ENCODE measurements around the gene UPK1A. TPM values are rescaled to one million over a fixed set of nuclear protein-coding genes. Genes with fewer than 3 reads are reported as not detected.
"Not testable (repeated sequence)": the region's sequence is repeated elsewhere in the genome, so short reads cannot be mapped to it uniquely, and the experiment has no call there.

Gene UPK1A
- polyA plus RNA-seq, 3 donors from 2014 or later: not detected

GRCh38 chr19:35720163-35720524, 53.8 kb downstream of the UPK1A start:
- no peak for DNase-seq
- peaks cover 0 to 14% (median 5%) of the 10 kb centered on the region in 3 donors for H3K36me3 Mint-ChIP-seq
- H3K9me3 Mint-ChIP-seq: no peaks in the 10 kb centered on the region
- peaks cover 0 to 3% (median 3%) of the 10 kb centered on the region in 3 donors for H3K27me3 Mint-ChIP-seq (ENCODE audit: low read depth in 3 of 3)
- peak overlapping the region in 2 of 6 donors; percentile 31 to 72 for H3K27ac Mint-ChIP-seq
- peak overlapping the region in 1 of 5 donors; percentile 22 for H3K4me3 Mint-ChIP-seq
- H3K4me1 Mint-ChIP-seq: peaks cover 30 to 32% of the 10 kb centered on the region in 2 donors

GRCh38 chr19:35720648-35721047, 54.3 kb downstream of the UPK1A start:
- H3K27ac Mint-ChIP-seq: no peak overlapping the region
- H3K4me3 Mint-ChIP-seq: no peak overlapping the region
- no peak for DNase-seq
- H3K4me1 Mint-ChIP-seq: peaks cover 30 to 32% of the 10 kb centered on the region in 2 donors
- H3K27me3 Mint-ChIP-seq (ENCODE audit: low read depth in 3 of 3): peaks cover 0 to 3% (median 3%) of the 10 kb centered on the region in 3 donors
- no peaks in the 10 kb centered on the region for H3K9me3 Mint-ChIP-seq
- H3K36me3 Mint-ChIP-seq: peaks cover 0 to 17% (median 5%) of the 10 kb centered on the region in 3 donors

GRCh38 chr19:35721374-35721773, 55.1 kb downstream of the UPK1A start:
- Mint-ChIP-seq H3K36me3 (peaks cover 0 to 24% (median 5%) of the 10 kb centered on the region in 3 donors), H3K9me3 (no peaks in the 10 kb centered on the region), H3K27me3 (ENCODE audit: low read depth in 3 of 3) (peaks cover 0 to 3% (median 1%) of the 10 kb centered on the region in 3 donors), H3K27ac (no peak overlapping the region), H3K4me3 (no peak overlapping the region), H3K4me1 (peaks cover 23 to 25% of the 10 kb centered on the region in 2 donors)
- no peak for DNase-seq

DNA sequence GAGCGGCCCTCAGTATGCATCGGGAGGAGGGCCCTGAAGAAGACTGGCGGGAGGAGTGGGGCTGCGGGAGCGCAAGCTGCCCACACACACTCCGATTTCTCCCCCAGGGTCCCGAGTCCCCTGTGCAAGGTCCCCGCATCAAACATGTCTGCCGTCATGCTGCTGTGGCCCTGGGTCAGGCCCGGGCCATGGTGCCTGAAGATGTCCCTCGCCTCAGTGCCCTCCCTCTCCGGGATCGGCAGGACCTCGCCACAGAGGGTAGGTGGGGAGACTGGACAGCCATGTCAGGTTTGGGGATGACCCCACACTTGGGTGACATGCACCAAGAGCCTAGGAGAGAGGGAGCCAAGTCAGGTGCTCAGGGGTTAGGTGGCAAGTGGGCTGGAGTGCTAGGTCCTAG, 56.1 kb downstream of the UPK1A start:
- Mint-ChIP-seq H3K36me3 (peaks cover 0 to 28% (median 5%) of the 10 kb centered on the region in 3 donors), H3K27ac (no peak overlapping the region), H3K4me1 (peaks cover 17 to 20% of the 10 kb centered on the region in 2 donors), H3K4me3 (no peak overlapping the region), H3K9me3 (no peaks in the 10 kb centered on the region), H3K27me3 (ENCODE audit: low read depth in 3 of 3) (peaks cover 0 to 3% (median 0%) of the 10 kb centered on the region in 3 donors)
- DNase-seq: no peak

- DNase-seq: no peak
- H3K36me3 Mint-ChIP-seq: peaks cover 0 to 28% (median 5%) of the 10 kb centered on the region in 3 donors
- no peak overlapping the region for H3K27ac Mint-ChIP-seq
- H3K9me3 Mint-ChIP-seq: no peaks in the 10 kb centered on the region
- H3K27me3 Mint-ChIP-seq (ENCODE audit: low read depth in 3 of 3): peaks cover 0 to 3% (median 0%) of the 10 kb centered on the region in 3 donors
- H3K4me3 Mint-ChIP-seq: no peak overlapping the region
- peaks cover 17 to 20% of the 10 kb centered on the region in 2 donors for H3K4me1 Mint-ChIP-seq
Observed at GRCh38 chr19:35722897-35723296, 56.6 kb downstream of the UPK1A start.

DNA sequence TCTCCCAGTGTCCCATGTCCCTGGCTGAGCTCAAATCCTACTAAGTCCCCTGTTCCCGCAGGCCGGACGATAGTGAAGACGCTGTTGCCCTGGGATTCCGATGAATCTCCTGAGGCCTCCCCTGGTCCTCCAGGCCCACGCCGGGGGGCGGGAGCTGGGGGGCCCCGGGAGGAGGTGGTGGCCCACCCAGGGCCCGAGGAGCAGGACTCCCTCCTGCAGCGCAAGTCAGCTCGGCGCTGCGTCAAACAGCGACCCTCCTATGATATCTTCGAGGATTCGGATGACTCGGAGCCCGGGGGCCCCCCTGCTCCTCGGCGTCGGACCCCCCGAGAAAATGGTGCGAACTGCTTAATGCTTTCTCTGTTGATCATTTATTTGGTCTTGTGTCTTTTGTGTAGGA, 57.4 kb downstream of the UPK1A start:
- Mint-ChIP-seq H3K27ac (no peak overlapping the region), H3K27me3 (ENCODE audit: low read depth in 3 of 3) (peaks cover 0 to 3% (median 0%) of the 10 kb centered on the region in 3 donors), H3K36me3 (peaks cover 0 to 34% (median 5%) of the 10 kb centered on the region in 3 donors), H3K9me3 (no peaks in the 10 kb centered on the region), H3K4me3 (no peak overlapping the region), H3K4me1 (peaks cover 15 to 17% of the 10 kb centered on the region in 2 donors)
- no peak for DNase-seq

- not testable (repeated sequence) for H3K4me3 Mint-ChIP-seq
- H3K36me3 Mint-ChIP-seq: peaks cover 0 to 34% (median 5%) of the 10 kb centered on the region in 3 donors
Observed at GRCh38 chr19:35724132-35724531, 57.8 kb downstream of the UPK1A start.

DNA sequence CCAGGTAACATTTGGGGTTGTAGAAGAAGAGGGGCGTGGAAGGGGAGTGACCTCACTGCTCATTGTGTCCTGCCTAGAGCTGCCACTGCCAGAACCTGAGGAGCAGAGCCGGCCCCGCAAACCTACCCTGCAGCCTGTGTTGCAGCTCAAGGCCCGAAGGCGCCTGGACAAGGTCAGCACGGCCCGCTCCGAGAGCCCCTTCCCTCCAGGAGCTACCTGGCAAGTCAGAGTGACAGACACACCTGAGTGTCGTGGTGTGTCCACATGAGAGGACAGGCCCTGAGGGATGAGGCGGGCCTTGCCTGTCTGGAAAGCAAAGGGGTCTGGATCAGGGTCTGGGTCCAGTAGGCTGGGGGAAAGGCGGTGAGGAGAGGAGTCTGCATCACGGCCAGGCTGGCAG, 58.2 kb downstream of the UPK1A start:
- peaks cover 6 to 8% of the 10 kb centered on the region in 2 donors for H3K4me1 Mint-ChIP-seq
- DNase-seq: no peak
- peaks cover 3 to 37% (median 5%) of the 10 kb centered on the region in 3 donors for H3K36me3 Mint-ChIP-seq
- H3K9me3 Mint-ChIP-seq: no peaks in the 10 kb centered on the region
- no peak overlapping the region for H3K4me3 Mint-ChIP-seq
- H3K27me3 Mint-ChIP-seq (ENCODE audit: low read depth in 3 of 3): no peaks in the 10 kb centered on the region
- no peak overlapping the region for H3K27ac Mint-ChIP-seq

More at GRCh38 chr19:35724132-35724531, 57.8 kb downstream of the UPK1A start:
- not testable (repeated sequence) for H3K27ac Mint-ChIP-seq; H3K9me3 Mint-ChIP-seq; H3K27me3 Mint-ChIP-seq (ENCODE audit: low read depth in 3 of 3); DNase-seq
- H3K4me1 Mint-ChIP-seq: peaks cover 11 to 12% of the 10 kb centered on the region in 2 donors

DNA sequence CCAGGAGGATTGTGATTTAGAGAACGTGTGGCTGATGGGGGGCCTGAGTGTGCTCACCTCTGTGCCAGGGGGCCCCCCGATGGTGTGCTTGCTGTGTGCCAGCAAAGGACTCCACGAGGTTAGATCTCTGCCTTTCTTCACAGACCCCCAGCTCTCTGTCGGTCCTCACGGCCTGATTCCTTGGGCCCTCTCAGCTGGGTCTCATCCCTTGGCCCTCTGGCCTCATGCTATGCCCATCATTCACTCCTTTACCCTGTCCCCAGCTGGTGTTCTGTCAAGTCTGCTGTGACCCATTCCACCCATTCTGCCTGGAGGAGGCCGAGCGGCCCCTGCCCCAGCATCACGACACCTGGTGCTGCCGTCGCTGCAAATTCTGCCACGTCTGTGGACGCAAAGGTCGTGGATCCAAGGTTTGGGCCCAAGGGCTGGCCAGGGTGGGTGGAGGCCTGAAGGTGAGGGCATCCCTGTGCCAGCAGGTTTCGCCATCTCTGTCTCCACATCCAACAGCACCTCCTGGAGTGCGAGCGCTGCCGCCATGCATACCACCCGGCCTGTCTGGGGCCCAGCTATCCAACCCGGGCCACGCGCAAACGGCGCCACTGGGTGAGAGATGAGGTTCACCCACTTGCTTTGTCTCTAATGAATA, 59.0 kb downstream of the UPK1A start:
- H3K9me3 Mint-ChIP-seq: no peaks in the 10 kb centered on the region
- no peak for DNase-seq
- H3K27me3 Mint-ChIP-seq (ENCODE audit: low read depth in 3 of 3): no peaks in the 10 kb centered on the region
- no peak overlapping the region for H3K27ac Mint-ChIP-seq
- peaks cover 6 to 35% (median 8%) of the 10 kb centered on the region in 3 donors for H3K36me3 Mint-ChIP-seq
- H3K4me1 Mint-ChIP-seq: peaks cover 2 to 3% of the 10 kb centered on the region in 2 donors
- H3K4me3 Mint-ChIP-seq: no peak overlapping the region

DNA sequence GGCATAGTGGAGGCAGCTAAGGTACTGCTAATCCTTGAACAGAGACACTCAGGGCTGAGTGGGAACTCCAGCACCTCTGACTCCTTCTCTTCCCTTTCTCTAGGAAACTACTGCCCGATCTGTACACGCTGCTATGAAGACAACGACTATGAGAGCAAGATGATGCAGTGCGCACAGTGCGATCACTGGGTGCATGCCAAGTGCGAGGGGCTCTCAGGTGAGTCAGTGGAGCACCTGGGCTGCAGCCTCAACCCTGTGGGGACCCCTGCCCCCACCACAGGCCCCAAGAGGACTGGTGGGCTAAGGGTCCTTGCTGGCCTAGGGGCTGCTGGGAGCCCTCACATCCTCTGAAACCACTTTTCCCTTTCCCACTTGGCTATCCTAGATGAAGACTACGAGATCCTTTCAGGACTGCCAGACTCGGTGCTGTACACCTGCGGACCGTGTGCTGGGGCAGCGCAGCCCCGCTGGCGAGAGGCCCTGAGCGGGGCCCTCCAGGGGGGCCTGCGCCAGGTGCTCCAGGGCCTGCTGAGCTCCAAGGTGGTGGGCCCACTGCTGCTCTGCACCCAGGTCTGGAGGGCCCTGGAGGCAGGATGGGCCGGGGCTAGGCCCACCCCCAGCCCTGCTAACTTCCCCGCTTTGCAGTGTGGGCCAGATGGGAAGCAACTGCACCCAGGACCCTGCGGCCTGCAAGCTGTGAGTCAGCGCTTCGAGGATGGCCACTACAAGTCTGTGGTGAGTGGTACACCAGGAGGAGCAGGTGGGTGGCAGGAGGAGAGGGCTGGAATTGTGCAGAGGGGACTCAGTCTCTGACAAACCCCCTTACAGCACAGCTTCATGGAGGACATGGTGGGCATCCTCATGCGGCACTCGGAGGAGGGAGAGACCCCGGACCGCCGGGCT, 61.0 kb downstream of the UPK1A start:
- Mint-ChIP-seq H3K36me3 (peaks cover 9 to 40% (median 14%) of the 10 kb centered on the region in 3 donors), H3K4me3 (peak overlapping the region in 1 of 5 donors; percentile 30)

More for the DNA sequence above, 61.0 kb downstream of the UPK1A start:
- H3K4me1 Mint-ChIP-seq: peaks cover 0 to under 1% of the 10 kb centered on the region in 2 donors
- H3K27me3 Mint-ChIP-seq (ENCODE audit: low read depth in 3 of 3): peaks cover 0 to 2% (median 0%) of the 10 kb centered on the region in 3 donors
- H3K9me3 Mint-ChIP-seq: no peaks in the 10 kb centered on the region
- H3K27ac Mint-ChIP-seq: no peak overlapping the region
- DNase-seq: no peak

Other genes with a start within 250 kb of the UPK1A start
- gene FFAR2, start 218.3 kb upstream of the UPK1A start, polyA plus RNA-seq: 1 to 10 TPM in 1 of 3 donors, under 1 TPM in 2; 0.12 to 1.6 (median 0.15) TPM
- gene KRTDAP, start 176.1 kb upstream of the UPK1A start, polyA plus RNA-seq: not detected
- gene DMKN, start 152.9 kb upstream of the UPK1A start, polyA plus RNA-seq: 10 to 100 TPM in 2 of 3 donors, 1 to 10 TPM in 1; 5.0 to 24.5 (median 20.3) TPM
- not detected for gene SBSN, start 138.2 kb upstream of the UPK1A start, polyA plus RNA-seq
- not detected for gene GAPDHS, start 133.1 kb upstream of the UPK1A start, polyA plus RNA-seq
- gene TMEM147, start 120.9 kb upstream of the UPK1A start, polyA plus RNA-seq: 100 to 1,000 TPM; 117 to 184 (median 151) TPM
- gene ATP4A, start 102.9 kb upstream of the UPK1A start, polyA plus RNA-seq: not detected
- not detected for gene PMIS2, start 80.3 kb upstream of the UPK1A start, polyA plus RNA-seq
- gene HAUS5, start 53.8 kb upstream of the UPK1A start, polyA plus RNA-seq: 1 to 10 TPM in 2 of 3 donors, under 1 TPM in 1; 0.98 to 7.5 (median 6.0) TPM
- 10 to 100 TPM; 51.4 to 91.8 (median 72.7) TPM for gene RBM42, start 37.5 kb upstream of the UPK1A start, polyA plus RNA-seq
- gene ETV2, start 24.8 kb upstream of the UPK1A start, polyA plus RNA-seq: under 1 TPM; 0.55 to 0.79 (median 0.68) TPM
- gene COX6B1, start 18.2 kb upstream of the UPK1A start, polyA plus RNA-seq: 1,000 to 10,000 TPM in 1 of 3 donors, 100 to 1,000 TPM in 2; 711 to 1,050 (median 736) TPM
- gene ZBTB32, start 38.0 kb downstream of the UPK1A start, polyA plus RNA-seq: not detected
- gene KMT2B, start 51.5 kb downstream of the UPK1A start, polyA plus RNA-seq: 1 to 10 TPM in 1 of 3 donors, under 1 TPM in 1, not detected in 1; 0.30 to 1.8 TPM
- 100 to 1,000 TPM in 2 of 3 donors, 10 to 100 TPM in 1; 94.6 to 116 (median 109) TPM for gene IGFLR1, start 75.9 kb downstream of the UPK1A start, polyA plus RNA-seq
- gene U2AF1L4, start 78.9 kb downstream of the UPK1A start, polyA plus RNA-seq: 10 to 100 TPM; 11.8 to 21.4 (median 15.8) TPM
- 100 to 1,000 TPM; 127 to 149 (median 129) TPM for gene PSENEN, start 79.1 kb downstream of the UPK1A start, polyA plus RNA-seq
- 10 to 100 TPM in 2 of 3 donors, 1 to 10 TPM in 1; 9.7 to 15.2 (median 12.6) TPM for gene LIN37, start 82.1 kb downstream of the UPK1A start, polyA plus RNA-seq
- gene HSPB6, start 90.5 kb downstream of the UPK1A start, polyA plus RNA-seq: not detected
- gene PROSER3, start 91.7 kb downstream of the UPK1A start, polyA plus RNA-seq: 1 to 10 TPM; 1.2 to 7.8 (median 2.2) TPM
- gene ARHGAP33, start 109.0 kb downstream of the UPK1A start, polyA plus RNA-seq: under 1 TPM in 1 of 3 donors, not detected in 2; 0.37 TPM
- gene PRODH2, start 146.3 kb downstream of the UPK1A start, polyA plus RNA-seq: not detected
- gene NPHS1, start 186.0 kb downstream of the UPK1A start, polyA plus RNA-seq: not detected
- gene KIRREL2, start 190.4 kb downstream of the UPK1A start, polyA plus RNA-seq: under 1 TPM in 1 of 3 donors, not detected in 2; 0.19 TPM
- under 1 TPM in 1 of 3 donors, not detected in 2; 0.72 TPM for gene APLP1, start 202.1 kb downstream of the UPK1A start, polyA plus RNA-seq
- gene NFKBID, start 234.0 kb downstream of the UPK1A start, polyA plus RNA-seq: 1 to 10 TPM; 2.7 to 8.0 (median 2.9) TPM
- gene HCST, start 236.0 kb downstream of the UPK1A start, polyA plus RNA-seq: 1,000 to 10,000 TPM; 1,885 to 2,801 (median 2,654) TPM
- gene TYROBP, start 241.8 kb downstream of the UPK1A start, polyA plus RNA-seq: 1,000 to 10,000 TPM; 2,771 to 3,312 (median 2,871) TPM